Measurements from ENCODE around the gene SLC17A7. TPM values are rescaled to one million over a fixed set of nuclear protein-coding genes. Genes with fewer than 3 reads are reported as not detected.
A peak's percentile ranks its signal among the peaks of the same experiment; 100 is the strongest.

The SLC17A7 gene
- total RNA-seq, result under 1 TPM; 0.42 to 0.74 TPM

DNA sequence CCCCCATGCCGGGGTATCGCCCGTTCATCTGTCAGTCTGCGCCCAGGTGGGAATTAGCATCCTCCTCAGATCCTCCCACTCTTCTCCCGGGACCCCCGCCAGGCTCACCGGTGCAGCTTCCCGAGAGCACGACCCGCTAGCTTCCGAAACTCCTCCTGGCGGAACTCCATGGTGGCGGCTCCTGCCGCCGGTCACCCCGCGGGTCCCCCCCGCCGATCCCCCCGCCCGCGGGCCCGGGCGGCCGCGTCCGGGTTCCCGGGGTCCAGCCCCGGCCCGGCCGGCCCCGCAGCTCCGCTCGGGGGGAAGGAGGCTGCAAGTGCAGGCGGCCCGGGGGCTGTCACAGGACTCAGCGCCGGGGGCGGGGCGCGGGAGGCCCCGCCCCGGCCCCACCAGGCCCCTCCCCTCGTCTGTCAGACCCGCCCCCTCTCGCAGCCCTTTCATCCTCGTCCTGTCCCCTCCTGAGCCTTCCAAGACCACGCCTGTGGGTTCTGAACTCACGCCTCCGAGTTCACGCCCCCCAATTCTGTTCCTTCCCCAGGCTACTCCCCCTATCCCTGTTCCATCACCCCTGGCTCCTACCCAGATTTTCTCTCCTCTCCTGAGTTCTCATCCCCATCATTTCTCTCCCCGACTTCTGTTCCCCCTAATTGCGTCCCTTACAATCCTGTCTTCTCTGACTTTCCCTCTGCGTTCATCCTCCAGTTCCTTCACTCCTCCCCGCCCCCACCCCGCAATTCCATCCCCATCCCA is at the start of gene SLC17A7:
SLC17A7 (minus strand) TSS at position 318 of the 750 bp plus-strand sequence; CDS start at position 170, 148 bp downstream.
- ATAC-seq (replicated peaks in 1 of 2), result peak; percentile 16 to 28

DNA sequence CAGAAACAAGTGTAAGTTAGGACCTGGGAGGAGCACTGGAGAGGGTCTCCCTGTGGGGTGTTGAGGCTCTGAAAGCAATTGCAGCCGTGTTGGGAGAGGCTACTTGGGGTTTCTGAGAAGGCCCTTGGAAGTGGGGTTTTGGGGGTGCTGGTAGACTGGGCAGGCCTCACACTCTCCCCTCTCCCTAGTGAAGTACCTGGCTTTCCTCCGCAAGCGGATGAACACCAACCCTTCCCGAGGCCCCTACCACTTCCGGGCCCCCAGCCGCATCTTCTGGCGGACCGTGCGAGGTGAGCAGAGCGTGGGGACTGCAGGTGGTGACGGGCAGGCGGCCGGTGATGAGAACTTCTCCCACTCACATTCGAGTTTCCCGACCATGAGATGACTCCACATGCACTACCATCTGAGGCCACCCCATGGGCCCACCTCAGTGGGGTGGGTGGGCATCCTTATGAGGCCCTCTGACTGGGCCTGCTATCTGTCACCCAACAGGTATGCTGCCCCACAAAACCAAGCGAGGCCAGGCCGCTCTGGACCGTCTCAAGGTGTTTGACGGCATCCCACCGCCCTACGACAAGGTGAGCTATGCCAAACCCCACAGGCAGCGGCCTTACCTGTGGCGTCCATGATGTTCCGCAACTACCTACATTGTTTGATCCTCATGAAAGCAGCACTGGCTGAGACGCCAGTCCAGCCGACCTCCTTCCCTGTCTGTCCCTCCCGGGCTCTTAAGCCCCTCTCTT is 49.1 kb upstream of the SLC17A7 start:
- no peak for DNase-seq
- no peak for ATAC-seq (replicated peaks in 1 of 2)
- Mint-ChIP-seq H3K4me1 (ENCODE audit: low read depth) (peaks cover 47% of the 10 kb centered on the region), H3K27me3 (ENCODE audit: low read depth) (no peaks in the 10 kb centered on the region), H3K9me3 (no peaks in the 10 kb centered on the region), H3K36me3 (ENCODE audit: insufficient read depth in 2 of 2) (peaks cover 30 to 50% of the 10 kb centered on the region in 2 donors), H3K27ac (peak overlapping the region; percentile 94), H3K4me3 (peak overlapping the region; percentile 96 to 97)

More for the DNA sequence above, at the start of gene SLC17A7:
- DNase-seq, result peak in 1 of 2 donors; percentile 53
- Mint-ChIP-seq H3K36me3 (ENCODE audit: insufficient read depth in 2 of 2) (peaks cover 3 to 5% of the 10 kb centered on the region in 2 donors), H3K9me3 (no peaks in the 10 kb centered on the region), H3K4me1 (ENCODE audit: low read depth) (peaks cover 38% of the 10 kb centered on the region), H3K4me3 (peak within 1 kb of the TSS; percentile 78 to 87), H3K27me3 (ENCODE audit: low read depth) (peaks cover 62% of the 10 kb centered on the region), H3K27ac (peak within 1 kb of the TSS; percentile 34)

DNA sequence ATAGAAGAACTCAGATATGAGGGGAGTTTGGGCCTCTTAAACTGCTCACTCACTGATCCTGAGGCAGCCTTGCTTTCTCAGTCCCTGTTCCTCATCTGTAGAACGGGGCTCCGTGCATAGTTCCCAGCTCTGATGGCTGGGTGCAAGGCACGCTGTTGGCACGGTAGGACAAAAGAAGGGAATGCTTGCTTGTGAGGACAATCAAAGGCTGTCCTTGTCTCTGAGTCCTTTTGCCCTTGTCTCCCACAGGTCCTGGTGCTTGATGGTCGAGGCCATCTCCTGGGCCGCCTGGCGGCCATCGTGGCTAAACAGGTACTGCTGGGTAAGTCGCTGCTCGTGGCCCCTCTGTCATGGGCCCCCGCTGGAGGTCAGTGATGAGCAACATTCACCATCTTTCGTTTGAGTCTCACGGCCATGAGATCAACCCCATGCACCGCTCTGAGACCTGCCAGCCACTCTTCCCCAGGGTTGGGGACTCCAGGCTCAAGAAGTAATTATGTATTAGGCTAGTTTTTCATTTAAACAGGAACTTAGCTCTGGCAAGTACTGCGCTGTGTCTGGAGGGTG is 48.4 kb upstream of the SLC17A7 start:
- H3K4me1 Mint-ChIP-seq (ENCODE audit: low read depth), result peaks cover 39% of the 10 kb centered on the region
- H3K9me3 Mint-ChIP-seq, result no peaks in the 10 kb centered on the region
- ATAC-seq (replicated peaks in 1 of 2), result peak in 1 of 2 donors; percentile 21
- H3K36me3 Mint-ChIP-seq (ENCODE audit: insufficient read depth in 2 of 2), result peaks cover 30 to 50% of the 10 kb centered on the region in 2 donors
- DNase-seq, result peak in 1 of 2 donors; percentile 60
- H3K27ac Mint-ChIP-seq, result peak overlapping the region; percentile 94
- H3K27me3 Mint-ChIP-seq (ENCODE audit: low read depth), result no peaks in the 10 kb centered on the region
- H3K4me3 Mint-ChIP-seq, result peak overlapping the region; percentile 96 to 97

- Mint-ChIP-seq H3K27me3 (ENCODE audit: low read depth) (no peaks in the 10 kb centered on the region), H3K4me1 (ENCODE audit: low read depth) (peaks cover 38% of the 10 kb centered on the region), H3K36me3 (ENCODE audit: insufficient read depth in 2 of 2) (peaks cover 30 to 50% of the 10 kb centered on the region in 2 donors), H3K9me3 (no peaks in the 10 kb centered on the region), H3K4me3 (peak overlapping the region; percentile 96 to 97), H3K27ac (peak overlapping the region; percentile 94)
- DNase-seq, result no peak
- ATAC-seq (replicated peaks in 1 of 2), result no peak
Measured at GRCh38 chr19:49488863-49489537, 47.7 kb upstream of the SLC17A7 start.

DNA sequence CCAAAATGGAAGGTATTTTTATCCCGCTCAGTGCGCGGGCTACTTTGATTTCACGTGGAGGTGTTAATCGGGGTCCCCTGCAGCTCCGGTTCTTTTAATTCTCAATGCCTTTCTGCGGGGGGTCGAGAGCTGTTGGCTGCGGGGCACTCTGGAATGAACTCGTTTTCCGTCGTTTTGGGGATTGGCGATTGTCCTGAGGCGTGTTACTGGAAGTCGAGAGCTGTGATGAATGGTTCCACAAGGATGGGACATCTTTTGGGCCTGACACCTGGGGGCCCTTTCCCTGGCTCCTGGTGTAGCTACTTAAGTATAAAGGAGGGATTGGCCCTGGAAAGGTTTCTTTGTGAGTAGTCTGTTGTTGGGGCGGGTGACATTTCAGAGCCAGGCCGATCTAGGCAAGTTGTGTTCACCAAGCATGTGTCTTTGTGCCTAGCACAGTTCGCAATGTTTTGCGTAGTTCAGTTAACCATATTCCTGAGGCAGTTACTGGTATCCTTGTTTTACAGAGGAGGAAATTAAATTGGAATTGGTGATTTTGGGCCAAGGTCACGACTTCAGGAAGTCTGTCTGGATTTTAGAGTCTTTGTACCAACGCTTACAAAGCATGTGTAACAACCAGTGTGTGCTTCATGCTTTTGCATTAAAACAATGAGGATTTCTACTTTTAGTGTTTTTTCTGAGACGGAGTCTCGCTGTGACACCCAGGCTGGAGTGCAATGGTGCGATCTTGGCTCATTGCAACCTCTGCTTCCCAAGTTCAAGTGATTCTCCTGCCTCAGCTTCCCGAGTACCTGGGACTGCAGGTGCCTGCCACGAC is 46.9 kb upstream of the SLC17A7 start:
- no peak for DNase-seq
- Mint-ChIP-seq H3K4me1 (ENCODE audit: low read depth) (peaks cover 38% of the 10 kb centered on the region), H3K4me3 (peak overlapping the region; percentile 96 to 97), H3K36me3 (ENCODE audit: insufficient read depth in 2 of 2) (peaks cover 30 to 50% of the 10 kb centered on the region in 2 donors), H3K9me3 (no peaks in the 10 kb centered on the region), H3K27me3 (ENCODE audit: low read depth) (no peaks in the 10 kb centered on the region), H3K27ac (peak overlapping the region; percentile 94)
- ATAC-seq (replicated peaks in 1 of 2), result no peak

GRCh38 chr19:49487277-49488045 is 46.1 kb upstream of the SLC17A7 start, which contains the start of gene RPL13A:
RPL13A (plus strand) TSS chr19:49487608; CDS start chr19:49487630, 22 bp downstream.
- Mint-ChIP-seq H3K36me3 (ENCODE audit: insufficient read depth in 2 of 2) (peaks cover 24 to 44% of the 10 kb centered on the region in 2 donors), H3K9me3 (no peaks in the 10 kb centered on the region), H3K27me3 (ENCODE audit: low read depth) (no peaks in the 10 kb centered on the region), H3K4me1 (ENCODE audit: low read depth) (peaks cover 30% of the 10 kb centered on the region), H3K27ac (peak within 1 kb of the TSS; percentile 94), H3K4me3 (peak within 1 kb of the TSS; percentile 96 to 97)
- ATAC-seq (replicated peaks in 1 of 2) (peak; percentile 89 to 90), DNase-seq (peak; percentile 100)

GRCh38 chr19:49486710-49487276 is 45.5 kb upstream of the SLC17A7 start:
- H3K27me3 Mint-ChIP-seq (ENCODE audit: low read depth), result no peaks in the 10 kb centered on the region
- H3K9me3 Mint-ChIP-seq, result no peaks in the 10 kb centered on the region
- H3K27ac Mint-ChIP-seq, result peak overlapping the region; percentile 94
- peaks cover 28% of the 10 kb centered on the region for H3K4me1 Mint-ChIP-seq (ENCODE audit: low read depth)
- H3K4me3 Mint-ChIP-seq, result peak overlapping the region; percentile 96 to 97
- ATAC-seq (replicated peaks in 1 of 2) (no peak), DNase-seq (no peak)
- peaks cover 22 to 38% of the 10 kb centered on the region in 2 donors for H3K36me3 Mint-ChIP-seq (ENCODE audit: insufficient read depth in 2 of 2)

DNA sequence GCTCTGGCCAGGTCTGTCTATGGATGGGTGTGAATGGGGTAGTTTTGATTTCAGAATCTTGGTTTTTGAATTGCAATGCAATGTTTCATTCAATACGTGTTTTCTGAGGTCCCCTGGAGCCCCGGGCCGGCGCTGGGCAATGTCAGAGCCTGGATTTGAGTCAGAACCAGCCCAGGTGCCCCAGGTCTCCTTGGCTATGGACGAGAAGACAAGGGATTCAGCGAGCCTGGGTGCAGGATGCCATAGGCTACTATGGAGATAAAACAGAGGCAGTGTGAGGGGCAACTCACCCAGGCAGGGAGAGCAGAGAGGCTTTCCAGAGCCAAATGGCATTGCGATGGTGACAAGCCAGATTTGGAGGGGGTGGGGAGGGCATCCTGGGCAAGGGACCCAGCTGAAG is 44.9 kb upstream of the SLC17A7 start:
- Mint-ChIP-seq H3K36me3 (ENCODE audit: insufficient read depth in 2 of 2) (peaks cover 20 to 34% of the 10 kb centered on the region in 2 donors), H3K27ac (peak overlapping the region; percentile 85), H3K4me1 (ENCODE audit: low read depth) (peaks cover 30% of the 10 kb centered on the region), H3K4me3 (peak overlapping the region; percentile 19 to 65), H3K9me3 (no peaks in the 10 kb centered on the region), H3K27me3 (ENCODE audit: low read depth) (no peaks in the 10 kb centered on the region)
- ATAC-seq (replicated peaks in 1 of 2), result no peak
- no peak for DNase-seq

DNA sequence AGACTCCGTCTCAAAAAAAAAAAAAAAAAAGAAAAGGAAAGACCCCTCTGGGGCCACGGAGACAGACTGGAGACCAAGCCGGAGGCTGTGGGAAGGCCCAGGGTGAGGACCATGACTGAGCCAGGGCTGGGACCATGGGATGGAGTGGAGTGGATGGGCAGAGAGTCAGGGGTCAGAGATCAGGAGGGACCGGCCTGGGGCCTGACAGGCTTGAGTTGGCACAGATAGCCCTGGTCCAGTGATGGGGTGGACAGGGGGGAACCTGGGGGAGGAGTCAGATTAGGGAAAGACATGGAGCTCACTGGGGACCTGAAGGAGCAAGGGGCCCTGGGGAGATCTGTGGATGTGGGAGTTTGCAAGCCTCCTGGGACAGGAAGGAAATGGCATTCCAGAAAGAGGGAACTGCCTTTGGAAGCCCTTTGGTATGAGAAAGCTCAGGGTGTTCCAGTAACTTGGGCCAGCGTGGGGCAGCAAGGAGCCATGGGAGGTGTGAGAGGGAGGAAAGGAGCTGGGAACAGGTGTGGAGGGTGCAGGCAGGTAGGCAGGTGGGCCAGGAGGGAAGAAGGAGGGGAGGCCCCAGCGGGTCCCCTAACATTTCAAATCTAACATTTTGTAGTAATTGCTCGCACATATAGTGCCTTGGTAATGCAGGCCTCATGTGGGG is 39.8 kb upstream of the SLC17A7 start:
- H3K4me3 Mint-ChIP-seq, result no peak overlapping the region
- DNase-seq (no peak), ATAC-seq (replicated peaks in 1 of 2) (no peak)
- H3K27ac Mint-ChIP-seq, result peak overlapping the region; percentile 19
- H3K27me3 Mint-ChIP-seq (ENCODE audit: low read depth), result no peaks in the 10 kb centered on the region
- H3K9me3 Mint-ChIP-seq, result no peaks in the 10 kb centered on the region
- peaks cover 25% of the 10 kb centered on the region for H3K4me1 Mint-ChIP-seq (ENCODE audit: low read depth)
- H3K36me3 Mint-ChIP-seq (ENCODE audit: insufficient read depth in 2 of 2), result peaks cover 4 to 13% of the 10 kb centered on the region in 2 donors

GRCh38 chr19:49479975-49480628 is 38.8 kb upstream of the SLC17A7 start:
- H3K27me3 Mint-ChIP-seq (ENCODE audit: low read depth), result no peaks in the 10 kb centered on the region
- H3K9me3 Mint-ChIP-seq, result no peaks in the 10 kb centered on the region
- ATAC-seq (replicated peaks in 1 of 2) (no peak), DNase-seq (no peak)
- H3K4me1 Mint-ChIP-seq (ENCODE audit: low read depth), result peaks cover 30% of the 10 kb centered on the region
- H3K27ac Mint-ChIP-seq, result no peak overlapping the region
- peak overlapping the region in 1 of 2 donors; percentile 36 for H3K4me3 Mint-ChIP-seq
- peaks cover 5 to 16% of the 10 kb centered on the region in 2 donors for H3K36me3 Mint-ChIP-seq (ENCODE audit: insufficient read depth in 2 of 2)
